ENCODE data around the gene BANK1. TPM values are rescaled to one million over a fixed set of nuclear protein-coding genes. Genes with fewer than 3 reads are reported as not detected.

BANK1 gene, protein sequence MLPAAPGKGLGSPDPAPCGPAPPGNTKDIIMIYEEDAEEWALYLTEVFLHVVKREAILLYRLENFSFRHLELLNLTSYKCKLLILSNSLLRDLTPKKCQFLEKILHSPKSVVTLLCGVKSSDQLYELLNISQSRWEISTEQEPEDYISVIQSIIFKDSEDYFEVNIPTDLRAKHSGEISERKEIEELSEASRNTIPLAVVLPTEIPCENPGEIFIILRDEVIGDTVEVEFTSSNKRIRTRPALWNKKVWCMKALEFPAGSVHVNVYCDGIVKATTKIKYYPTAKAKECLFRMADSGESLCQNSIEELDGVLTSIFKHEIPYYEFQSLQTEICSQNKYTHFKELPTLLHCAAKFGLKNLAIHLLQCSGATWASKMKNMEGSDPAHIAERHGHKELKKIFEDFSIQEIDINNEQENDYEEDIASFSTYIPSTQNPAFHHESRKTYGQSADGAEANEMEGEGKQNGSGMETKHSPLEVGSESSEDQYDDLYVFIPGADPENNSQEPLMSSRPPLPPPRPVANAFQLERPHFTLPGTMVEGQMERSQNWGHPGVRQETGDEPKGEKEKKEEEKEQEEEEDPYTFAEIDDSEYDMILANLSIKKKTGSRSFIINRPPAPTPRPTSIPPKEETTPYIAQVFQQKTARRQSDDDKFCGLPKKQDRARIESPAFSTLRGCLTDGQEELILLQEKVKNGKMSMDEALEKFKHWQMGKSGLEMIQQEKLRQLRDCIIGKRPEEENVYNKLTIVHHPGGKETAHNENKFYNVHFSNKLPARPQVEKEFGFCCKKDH
- polyA plus RNA-seq: 599 TPM

DNA sequence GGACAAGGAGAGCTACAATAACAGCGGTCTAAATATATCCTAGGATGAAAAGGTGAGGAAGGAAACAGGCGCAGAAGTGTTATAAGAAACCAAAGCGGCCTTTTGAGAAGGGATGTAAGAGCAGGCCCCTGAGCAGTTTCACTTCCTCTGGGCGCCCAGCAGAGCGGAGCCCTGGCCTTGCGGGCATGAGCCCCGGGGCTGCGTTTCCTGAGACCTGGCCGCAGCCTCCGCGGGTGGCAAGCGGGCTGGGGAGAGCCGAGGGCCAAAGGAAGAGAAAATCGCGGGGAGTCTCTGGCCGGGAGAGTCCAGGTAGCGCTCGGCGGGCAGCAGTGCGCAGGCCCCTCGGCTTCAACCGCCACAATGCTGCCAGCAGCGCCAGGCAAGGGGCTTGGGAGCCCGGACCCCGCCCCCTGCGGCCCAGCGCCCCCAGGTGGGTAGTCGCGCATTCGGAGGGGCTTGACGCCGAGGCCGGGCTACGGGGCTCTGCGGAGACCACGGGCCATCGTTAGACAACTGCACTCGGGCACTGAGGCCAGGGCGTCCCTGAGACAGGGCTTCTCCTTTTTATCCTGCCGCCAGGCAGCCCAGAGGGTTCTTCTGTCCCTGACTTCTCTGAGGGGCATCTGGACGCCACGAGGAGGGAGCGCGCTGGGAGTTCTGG lies at the start of gene BANK1:
Gene BANK1, plus strand, starts transcription at position 210 of the 661 bp plus-strand sequence. Its CDS starts 151 bp downstream, at position 361.
- Mint-ChIP-seq H3K9me3 (peaks cover 0 to 6% (median 3%) of the 10 kb centered on the region in 3 donors), H3K27ac (peak within 1 kb of the TSS; percentile 27 to 98 (median 87)), H3K4me1 (peaks cover 26 to 33% (median 31%) of the 10 kb centered on the region in 3 donors), H3K27me3 (no peaks in the 10 kb centered on the region), H3K4me3 (peak within 1 kb of the TSS; percentile 87 to 99 (median 95)), H3K36me3 (peaks cover 21% of the 10 kb centered on the region)

DNA sequence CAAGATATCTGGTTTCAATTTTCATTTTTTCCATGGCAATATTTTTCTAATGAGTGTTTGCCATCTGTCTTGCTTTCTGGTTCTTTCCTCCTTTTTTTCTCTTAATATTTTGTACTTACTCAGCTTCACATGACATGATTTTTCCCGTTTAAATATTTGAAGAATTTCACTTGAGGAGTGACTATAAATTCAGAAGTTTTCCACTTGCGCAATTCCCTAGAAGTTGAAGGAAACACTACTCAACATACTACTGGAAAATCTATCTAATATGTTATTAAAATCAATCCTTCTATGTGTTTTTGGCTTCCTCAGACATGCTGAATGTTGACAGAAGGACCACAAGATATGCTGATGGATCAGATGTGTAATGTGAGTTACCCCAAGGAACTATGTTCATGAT lies 36.8 kb upstream of the BANK1 start:
- H3K27ac Mint-ChIP-seq: peak overlapping the region in 1 of 3 donors; percentile 48
- H3K27me3 Mint-ChIP-seq: no peaks in the 10 kb centered on the region
- peaks cover 4 to 17% (median 5%) of the 10 kb centered on the region in 3 donors for H3K4me1 Mint-ChIP-seq
- peaks cover 6% of the 10 kb centered on the region for H3K36me3 Mint-ChIP-seq
- peaks cover 0 to 2% (median 0%) of the 10 kb centered on the region in 3 donors for H3K9me3 Mint-ChIP-seq
- H3K4me3 Mint-ChIP-seq: no peak overlapping the region

DNA sequence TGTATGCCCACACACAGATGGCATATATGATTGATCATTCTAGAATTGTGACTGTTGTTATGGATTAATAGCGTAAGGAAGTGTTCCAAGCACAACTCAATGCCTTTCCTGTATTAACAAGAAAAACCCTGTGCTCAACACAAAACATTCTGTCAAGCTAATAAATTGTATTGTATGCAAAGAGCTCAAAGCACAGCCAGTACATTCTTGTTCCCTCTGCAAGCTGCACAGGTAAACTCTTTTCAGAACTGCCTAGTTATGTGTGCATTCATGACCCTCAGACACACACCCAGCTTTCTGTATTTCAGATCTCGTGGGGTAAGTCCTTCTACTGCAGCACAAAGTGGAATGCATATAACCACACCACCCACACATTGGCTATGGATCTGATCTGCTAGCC lies 34.3 kb upstream of the BANK1 start:
- H3K4me1 Mint-ChIP-seq: peaks cover 4 to 13% (median 5%) of the 10 kb centered on the region in 3 donors
- peaks cover 0 to 2% (median 0%) of the 10 kb centered on the region in 3 donors for H3K9me3 Mint-ChIP-seq
- H3K4me3 Mint-ChIP-seq: no peak overlapping the region
- no peaks in the 10 kb centered on the region for H3K27me3 Mint-ChIP-seq
- peaks cover 6% of the 10 kb centered on the region for H3K36me3 Mint-ChIP-seq
- H3K27ac Mint-ChIP-seq: no peak overlapping the region

DNA sequence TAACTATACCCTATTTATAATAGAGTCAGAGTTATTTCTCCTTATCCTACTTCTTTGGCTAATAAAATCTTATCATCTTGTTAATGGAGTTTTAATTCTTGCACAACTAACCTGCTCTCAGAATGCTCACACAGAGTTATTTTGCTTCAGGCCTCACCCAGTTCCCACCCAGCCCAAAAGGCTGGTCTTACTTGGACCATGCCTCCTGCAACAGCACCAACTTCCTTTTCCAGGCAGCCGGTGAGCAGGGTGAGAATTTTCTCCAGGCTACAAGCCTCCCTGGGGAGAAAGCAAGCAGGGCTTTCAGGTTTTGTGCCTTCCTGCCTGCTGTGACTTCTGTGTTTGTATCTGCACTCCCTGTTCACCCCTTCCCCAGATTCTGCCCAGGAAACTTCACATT lies 29.1 kb upstream of the BANK1 start:
- no peaks in the 10 kb centered on the region for H3K36me3 Mint-ChIP-seq
- H3K4me1 Mint-ChIP-seq: peaks cover 5 to 13% (median 5%) of the 10 kb centered on the region in 3 donors
- peaks cover under 1 to 6% (median 2%) of the 10 kb centered on the region in 3 donors for H3K9me3 Mint-ChIP-seq
- peak overlapping the region in 1 of 4 donors; percentile 79 for H3K4me3 Mint-ChIP-seq
- H3K27ac Mint-ChIP-seq: no peak overlapping the region
- no peaks in the 10 kb centered on the region for H3K27me3 Mint-ChIP-seq

DNA sequence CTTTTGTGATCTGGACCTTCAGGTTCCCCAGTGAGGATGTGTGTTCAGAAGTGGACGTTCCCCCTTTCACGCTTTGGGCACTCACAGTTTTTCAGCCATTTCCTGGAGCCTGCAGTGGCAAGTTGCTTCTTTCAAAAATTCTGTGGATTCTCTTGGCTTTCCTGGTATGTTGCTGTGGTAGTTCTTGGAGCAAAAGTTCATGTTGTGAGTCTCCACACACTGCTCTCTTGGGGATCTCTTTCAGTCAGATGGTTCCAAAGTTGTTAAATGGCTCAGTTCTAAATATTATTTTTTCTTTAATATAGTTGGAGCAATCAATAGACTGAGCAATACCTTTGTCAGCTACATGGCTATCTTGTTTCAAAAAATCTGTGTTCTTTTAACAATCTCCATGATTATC lies 28.5 kb upstream of the BANK1 start:
- Mint-ChIP-seq H3K27ac (no peak overlapping the region), H3K4me3 (peak overlapping the region in 1 of 4 donors; percentile 79)

DNA sequence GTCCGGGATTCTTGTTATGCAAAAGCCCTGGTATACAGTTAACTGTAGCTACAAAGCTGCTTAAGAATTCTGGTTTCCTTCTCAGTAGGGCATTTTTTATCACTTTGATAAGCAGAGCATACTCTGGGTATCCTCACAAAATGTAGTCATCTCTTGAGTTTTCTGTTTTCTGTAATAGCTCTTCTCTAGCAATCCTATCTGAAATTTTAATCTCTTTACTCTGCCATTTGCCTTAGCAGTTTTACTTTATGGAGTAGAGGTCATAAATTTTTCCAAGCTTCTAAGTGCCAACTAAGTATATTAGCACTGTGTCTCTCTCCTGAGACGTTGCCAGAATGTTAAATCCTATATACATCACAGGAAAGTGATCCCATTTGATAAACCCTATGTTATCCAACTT lies 28.0 kb upstream of the BANK1 start:
- peaks cover 2 to 13% (median 3%) of the 10 kb centered on the region in 3 donors for H3K9me3 Mint-ChIP-seq
- no peaks in the 10 kb centered on the region for H3K36me3 Mint-ChIP-seq
- peaks cover 0 to 8% (median 6%) of the 10 kb centered on the region in 3 donors for H3K4me1 Mint-ChIP-seq
- no peak overlapping the region for H3K4me3 Mint-ChIP-seq
- no peaks in the 10 kb centered on the region for H3K27me3 Mint-ChIP-seq
- peak overlapping the region in 1 of 3 donors; percentile 5 for H3K27ac Mint-ChIP-seq

More for the DNA sequence above, 28.5 kb upstream of the BANK1 start:
- H3K36me3 Mint-ChIP-seq: no peaks in the 10 kb centered on the region
- H3K9me3 Mint-ChIP-seq: peaks cover 2 to 8% (median 3%) of the 10 kb centered on the region in 3 donors
- no peaks in the 10 kb centered on the region for H3K27me3 Mint-ChIP-seq
- H3K4me1 Mint-ChIP-seq: peaks cover 5 to 10% (median 6%) of the 10 kb centered on the region in 3 donors

DNA sequence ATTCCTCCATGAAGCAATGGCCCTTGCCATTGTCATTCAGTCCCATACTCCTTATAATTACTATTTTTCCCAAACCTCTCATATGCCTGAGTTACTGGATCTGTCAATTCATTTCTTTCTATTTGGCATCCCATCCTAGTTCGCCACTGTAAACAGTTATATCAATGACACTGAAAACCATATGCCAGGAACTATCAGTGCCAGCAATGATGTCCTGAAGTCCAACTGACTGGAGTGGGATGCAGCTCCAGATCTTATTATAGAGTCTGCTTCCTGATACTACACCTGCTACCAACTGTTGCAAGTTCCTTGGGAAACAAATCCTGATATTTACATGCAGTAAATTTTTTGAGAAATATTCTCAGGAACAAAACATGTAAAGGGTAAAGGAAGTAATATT lies 27.0 kb upstream of the BANK1 start:
- Mint-ChIP-seq H3K27ac (no peak overlapping the region), H3K4me3 (no peak overlapping the region), H3K36me3 (no peaks in the 10 kb centered on the region), H3K4me1 (peaks cover 0 to 8% (median 6%) of the 10 kb centered on the region in 3 donors), H3K9me3 (peaks cover 2 to 16% (median 3%) of the 10 kb centered on the region in 3 donors), H3K27me3 (no peaks in the 10 kb centered on the region)

DNA sequence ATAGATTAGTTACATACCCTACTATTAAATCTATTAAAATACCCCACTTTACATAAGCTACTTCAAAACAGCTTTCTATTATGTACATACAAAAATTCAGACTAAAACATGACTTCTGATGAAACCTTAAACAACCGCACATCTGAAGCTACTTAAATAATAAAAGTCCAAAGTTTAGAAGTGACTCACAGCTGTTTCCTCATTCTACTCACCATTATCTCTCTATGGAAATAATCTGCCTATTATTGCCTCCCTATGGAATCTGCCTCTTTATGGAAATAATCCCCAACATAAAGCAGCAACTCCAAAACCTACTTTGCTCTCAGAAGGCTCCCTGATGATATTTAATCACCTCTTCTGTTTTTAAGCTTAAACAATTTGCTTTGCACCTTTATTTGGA lies 15.7 kb upstream of the BANK1 start:
- Mint-ChIP-seq H3K9me3 (peaks cover 4 to 20% (median 11%) of the 10 kb centered on the region in 3 donors), H3K4me1 (peaks cover 13 to 39% (median 19%) of the 10 kb centered on the region in 3 donors), H3K27me3 (no peaks in the 10 kb centered on the region), H3K4me3 (no peak overlapping the region), H3K27ac (no peak overlapping the region), H3K36me3 (no peaks in the 10 kb centered on the region)

DNA sequence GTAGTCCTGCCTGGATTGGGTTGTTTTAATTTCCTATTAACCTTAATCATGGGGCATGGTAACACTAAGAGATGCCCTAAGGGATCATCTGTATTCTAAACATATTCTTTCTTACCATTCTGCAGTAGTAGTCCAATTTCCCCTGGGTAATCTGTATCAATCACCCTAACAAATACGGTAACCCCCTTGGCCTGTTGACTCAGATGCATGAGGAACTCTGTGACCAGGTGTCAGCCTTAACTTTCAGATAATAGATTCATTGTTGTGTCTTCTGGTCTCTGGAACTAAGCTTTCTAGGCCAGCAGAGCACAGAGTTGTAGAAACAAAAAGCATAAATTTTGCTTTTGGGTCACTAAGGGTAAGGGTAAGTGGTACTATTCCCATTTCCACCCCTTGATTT lies 13.1 kb upstream of the BANK1 start:
- H3K27ac Mint-ChIP-seq: no peak overlapping the region
- H3K36me3 Mint-ChIP-seq: no peaks in the 10 kb centered on the region

DNA sequence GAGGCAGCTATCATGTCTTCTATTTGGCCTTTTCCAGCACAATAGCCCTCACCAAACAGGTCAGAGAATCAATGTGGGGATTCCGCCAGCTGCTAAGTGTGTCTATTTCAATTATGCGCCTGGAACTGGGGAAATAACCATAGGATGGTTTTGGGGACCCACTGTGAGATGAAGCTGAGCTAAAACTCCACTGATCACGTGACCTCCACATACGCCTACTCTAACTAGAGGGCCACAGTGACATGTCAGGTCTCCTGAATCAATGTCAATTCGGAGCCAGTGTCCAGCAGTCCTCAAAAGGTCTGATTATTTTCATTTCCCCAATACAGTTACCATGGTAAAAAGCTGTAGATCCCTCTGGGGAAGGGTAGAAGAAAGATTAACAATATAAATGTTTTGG lies 10.2 kb upstream of the BANK1 start:
- H3K4me3 Mint-ChIP-seq: no peak overlapping the region
- no peaks in the 10 kb centered on the region for H3K27me3 Mint-ChIP-seq
- H3K36me3 Mint-ChIP-seq: no peaks in the 10 kb centered on the region
- H3K4me1 Mint-ChIP-seq: peaks cover 26 to 31% (median 28%) of the 10 kb centered on the region in 3 donors
- peaks cover 0 to 3% (median 0%) of the 10 kb centered on the region in 3 donors for H3K9me3 Mint-ChIP-seq
- no peak overlapping the region for H3K27ac Mint-ChIP-seq

More for the DNA sequence above, 13.1 kb upstream of the BANK1 start:
- Mint-ChIP-seq H3K4me3 (no peak overlapping the region), H3K9me3 (peaks cover 0 to 2% (median 0%) of the 10 kb centered on the region in 3 donors), H3K4me1 (peaks cover 20 to 37% (median 20%) of the 10 kb centered on the region in 3 donors), H3K27me3 (no peaks in the 10 kb centered on the region)

DNA sequence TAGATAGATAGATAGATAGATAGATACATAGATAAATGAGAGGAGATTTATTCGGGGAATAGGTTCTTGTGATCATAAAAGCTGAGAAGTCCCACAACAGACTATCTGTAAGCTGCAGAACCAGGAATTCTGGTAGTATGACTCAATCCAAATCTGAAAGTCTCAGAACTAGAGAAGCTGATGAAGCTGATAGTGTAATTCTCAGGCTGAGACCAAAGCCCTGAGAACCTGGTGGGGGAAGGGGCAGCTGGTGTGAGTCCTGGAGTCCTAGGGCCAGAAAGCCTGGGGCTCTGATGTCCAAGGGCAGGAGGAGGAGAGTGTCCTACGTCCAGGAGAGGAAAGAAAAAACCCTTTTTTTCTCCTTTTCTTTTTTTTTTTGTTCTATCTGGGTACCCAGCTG lies 8.0 kb upstream of the BANK1 start:
- Mint-ChIP-seq H3K4me3 (peak overlapping the region in 1 of 4 donors; percentile 27), H3K4me1 (peaks cover 29 to 33% (median 30%) of the 10 kb centered on the region in 3 donors), H3K27ac (no peak overlapping the region), H3K9me3 (peaks cover 0 to 9% (median 3%) of the 10 kb centered on the region in 3 donors), H3K27me3 (no peaks in the 10 kb centered on the region), H3K36me3 (peaks cover 2% of the 10 kb centered on the region)

DNA sequence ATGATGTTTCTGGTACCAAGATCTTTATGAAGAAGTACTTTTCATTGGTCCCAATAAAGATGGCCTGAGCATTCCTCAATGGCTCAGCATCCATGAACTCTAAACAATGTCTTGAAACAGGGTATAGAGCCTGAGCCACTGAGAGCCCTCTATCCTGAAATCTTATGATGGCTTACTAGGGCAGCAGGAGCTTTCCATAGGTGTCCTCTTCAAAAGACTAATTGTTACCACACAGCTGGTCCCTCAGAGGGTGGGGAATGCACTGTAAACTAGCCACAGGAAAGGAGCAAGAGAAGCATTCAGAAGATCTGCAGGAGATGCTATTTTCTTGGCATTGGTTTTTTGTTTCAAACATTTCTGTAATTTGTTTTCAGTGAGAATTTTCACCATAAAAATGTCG lies 5.6 kb upstream of the BANK1 start:
- Mint-ChIP-seq H3K27me3 (no peaks in the 10 kb centered on the region), H3K27ac (no peak overlapping the region)

DNA sequence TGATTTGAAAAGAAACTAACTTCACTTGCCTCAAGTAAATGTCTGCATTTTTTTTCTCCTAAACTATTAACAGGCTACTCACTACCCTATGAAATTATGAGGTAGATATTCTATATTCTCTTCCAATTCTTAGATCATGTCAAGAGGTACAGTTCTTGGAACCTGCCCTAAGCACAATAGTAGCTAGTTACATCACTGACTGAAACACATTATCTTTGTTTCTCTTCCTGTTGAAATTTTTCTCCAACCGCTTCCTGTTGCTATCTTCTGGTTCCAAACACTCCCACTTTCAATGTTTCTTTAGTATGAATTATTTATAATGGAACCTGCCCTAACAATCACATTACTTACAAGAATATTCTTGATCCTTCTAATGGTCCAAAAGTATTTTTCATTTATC lies 5.0 kb upstream of the BANK1 start:
- no peaks in the 10 kb centered on the region for H3K27me3 Mint-ChIP-seq
- peaks cover 2% of the 10 kb centered on the region for H3K36me3 Mint-ChIP-seq
- peak overlapping the region in 1 of 4 donors; percentile 31 for H3K4me3 Mint-ChIP-seq
- peaks cover 0 to 7% (median 3%) of the 10 kb centered on the region in 3 donors for H3K9me3 Mint-ChIP-seq
- H3K4me1 Mint-ChIP-seq: peaks cover 22 to 34% (median 33%) of the 10 kb centered on the region in 3 donors
- H3K27ac Mint-ChIP-seq: no peak overlapping the region

More for the DNA sequence above, 5.6 kb upstream of the BANK1 start:
- H3K36me3 Mint-ChIP-seq: peaks cover 2% of the 10 kb centered on the region
- H3K4me3 Mint-ChIP-seq: no peak overlapping the region
- H3K4me1 Mint-ChIP-seq: peaks cover 18 to 32% (median 29%) of the 10 kb centered on the region in 3 donors
- H3K9me3 Mint-ChIP-seq: peaks cover 0 to 7% (median 3%) of the 10 kb centered on the region in 3 donors

DNA sequence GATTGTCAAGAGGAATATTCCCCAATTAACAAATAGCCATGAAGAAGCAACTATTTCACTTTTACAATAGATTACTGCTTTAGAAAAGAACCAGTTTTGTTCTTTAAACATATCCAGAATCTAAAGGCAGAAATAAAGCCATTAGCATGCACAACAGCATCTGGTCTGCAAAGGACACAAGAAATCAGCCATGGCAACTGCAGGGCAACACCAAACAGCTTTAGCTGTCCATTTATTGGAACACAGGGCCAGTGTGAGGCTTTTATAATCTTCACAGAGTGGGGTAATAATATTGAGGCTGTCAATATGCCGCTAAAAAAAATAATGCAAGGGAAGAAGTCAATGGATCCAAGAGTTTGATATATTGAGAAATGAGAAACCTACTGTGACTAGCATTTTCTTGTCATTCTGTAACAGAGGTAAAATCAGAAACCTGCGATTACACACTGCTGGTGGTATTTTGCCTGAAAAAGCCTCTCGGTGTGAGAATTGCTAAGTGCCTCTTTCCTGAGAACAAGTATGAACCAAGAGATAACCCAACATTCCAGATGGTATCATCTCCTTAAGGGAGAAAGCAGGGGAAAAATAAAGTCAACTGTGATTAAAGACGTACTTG lies 2.7 kb upstream of the BANK1 start:
- Mint-ChIP-seq H3K9me3 (peaks cover 0 to 7% (median 3%) of the 10 kb centered on the region in 3 donors), H3K36me3 (peaks cover 4% of the 10 kb centered on the region), H3K27ac (no peak overlapping the region), H3K4me3 (peak overlapping the region in 3 of 4 donors; percentile 23 to 50 (median 33)), H3K4me1 (peaks cover 18 to 32% (median 26%) of the 10 kb centered on the region in 3 donors), H3K27me3 (no peaks in the 10 kb centered on the region)

Measured in IgD-negative memory B cell (primary cell).